Stimulated activated CD4-positive, alpha-beta T cell treated with anti-CD3 and anti-CD28 coated beads, TNF-alpha, amount 100 ng/mL, for 24 hours (primary cell): ENCODE measurements around the gene SDK2.

ENCODE experiments used
- DNase-seq, 3 experiments: peaks; one replicate each; pipeline ENCODE4 v3.0.0-alpha.2; 2020; ENCODE audit warnings: low read depth in 3 of 3

SDK2 gene

GRCh38 chr17:73611630-73612029 is 32.6 kb downstream of the SDK2 start:
- DNase-seq: no peak

- no peak for DNase-seq
Measured at GRCh38 chr17:73610331-73610911, 33.8 kb downstream of the SDK2 start.

- DNase-seq: no peak
Measured at GRCh38 chr17:73609758-73610157, 34.5 kb downstream of the SDK2 start.

GRCh38 chr17:73609060-73609459 is 35.2 kb downstream of the SDK2 start:
- no peak for DNase-seq

GRCh38 chr17:73605444-73605843 is 38.8 kb downstream of the SDK2 start:
- DNase-seq: no peak

GRCh38 chr17:73604476-73604875 is 39.8 kb downstream of the SDK2 start:
- DNase-seq: no peak

- no peak for DNase-seq
Measured at GRCh38 chr17:73603971-73604370, 40.3 kb downstream of the SDK2 start.

- no peak for DNase-seq
Measured at GRCh38 chr17:73600103-73600871, 44.0 kb downstream of the SDK2 start.

GRCh38 chr17:73599599-73599998 is 44.6 kb downstream of the SDK2 start:
- DNase-seq: no peak

GRCh38 chr17:73598212-73598611 is 46.0 kb downstream of the SDK2 start:
- DNase-seq: no peak

- no peak for DNase-seq
Measured at GRCh38 chr17:73595931-73596330, 48.3 kb downstream of the SDK2 start.

- DNase-seq: peak in 1 of 3 experiments; percentile 17
Measured at GRCh38 chr17:73595479-73595878, 48.8 kb downstream of the SDK2 start.

- DNase-seq: no peak
Measured at GRCh38 chr17:73595068-73595467, 49.2 kb downstream of the SDK2 start.

- no peak for DNase-seq
Measured at GRCh38 chr17:73594598-73594997, 49.6 kb downstream of the SDK2 start.

- DNase-seq: no peak
Measured at GRCh38 chr17:73594025-73594424, 50.2 kb downstream of the SDK2 start.

GRCh38 chr17:73593249-73593965 is 50.8 kb downstream of the SDK2 start:
- no peak for DNase-seq

GRCh38 chr17:73592501-73592961 is 51.7 kb downstream of the SDK2 start:
- DNase-seq: peak in 1 of 3 experiments; percentile 19

- no peak for DNase-seq
Measured at GRCh38 chr17:73592079-73592415, 52.2 kb downstream of the SDK2 start.

GRCh38 chr17:73591296-73592078 is 52.8 kb downstream of the SDK2 start:
- DNase-seq: peak in 1 of 3 experiments; percentile 15

- DNase-seq: no peak
Measured at GRCh38 chr17:73589363-73589980, 54.8 kb downstream of the SDK2 start.

- DNase-seq: no peak
Measured at GRCh38 chr17:73588891-73589290, 55.4 kb downstream of the SDK2 start.
